ENCODE measurements around the gene CLCN1.

Gene CLCN1

GRCh38 chr7:143385891-143386781, 70.2 kb downstream of the CLCN1 start:
- H3K4me3 ChIP-seq (ENCODE audit: low read depth, low read length) = no peak overlapping the region
- no peak for TF ChIP-seq CTCF (IDR thresholded peaks at IDR 0.05; ENCODE audit: borderline replicate concordance, insufficient read depth, low read depth, low read length)

DNA sequence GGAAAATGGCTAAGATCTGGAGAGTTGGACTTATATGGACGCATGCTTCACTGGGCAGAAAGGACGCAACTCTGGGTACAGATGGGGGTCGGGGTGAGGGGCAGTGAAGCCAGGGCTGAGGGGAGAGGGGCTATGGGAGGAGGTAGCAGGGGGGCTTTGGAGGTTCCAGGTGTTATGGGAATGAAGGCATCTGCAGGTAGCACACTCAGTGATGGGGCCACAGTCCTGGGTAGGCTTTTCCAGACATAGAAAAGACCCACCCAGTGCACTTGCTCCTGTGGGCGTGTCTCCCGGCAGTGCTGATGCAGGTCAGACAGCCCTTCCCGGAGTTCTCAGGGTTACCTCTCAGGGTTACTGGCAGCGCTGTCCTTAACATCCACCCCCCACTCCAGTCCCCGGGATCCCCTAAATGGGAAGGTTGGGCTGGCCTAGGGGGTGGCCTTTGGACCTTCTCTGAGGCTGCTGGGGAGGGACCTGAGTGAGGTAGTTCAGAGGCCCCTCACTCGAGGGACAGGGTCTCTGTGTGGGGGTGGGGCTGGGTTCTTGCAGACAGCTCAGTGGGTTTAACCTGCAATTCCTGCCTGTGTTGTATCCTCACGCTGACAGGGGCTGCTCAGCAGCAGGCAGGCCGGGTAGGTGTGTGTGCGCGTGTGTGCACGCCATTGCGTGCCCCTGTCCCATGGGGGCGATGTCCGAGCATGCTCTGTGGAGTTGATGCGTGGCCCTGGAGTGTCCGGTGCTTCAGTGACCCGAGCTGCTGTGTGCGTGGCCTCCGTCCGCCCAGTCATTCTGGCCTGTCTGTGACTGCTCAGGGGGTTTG, 71.5 kb downstream of the CLCN1 start:
- TF ChIP-seq CTCF (IDR thresholded peaks at IDR 0.05; ENCODE audit: borderline replicate concordance, insufficient read depth, low read depth, low read length) = no peak
- no peak overlapping the region for H3K4me3 ChIP-seq (ENCODE audit: low read depth, low read length)

DNA sequence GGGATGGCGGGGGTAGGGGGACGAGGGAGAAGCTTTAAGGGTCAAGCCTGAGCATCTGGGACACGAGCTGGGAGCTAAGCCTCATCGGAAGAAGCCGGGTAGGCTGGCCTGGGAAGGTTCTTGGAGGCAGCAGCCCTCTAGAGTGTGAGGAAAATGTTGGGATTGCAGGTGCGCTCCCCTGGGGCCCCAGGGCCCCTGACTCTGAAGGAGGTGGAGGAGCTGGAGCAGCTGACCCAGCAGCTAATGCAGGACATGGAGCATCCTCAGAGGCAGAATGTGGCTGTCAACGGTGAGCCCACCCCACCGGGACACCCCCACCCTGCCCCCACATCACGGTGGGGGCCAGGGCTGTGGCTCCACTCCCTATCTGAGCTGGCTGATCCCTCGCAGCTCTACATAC, 72.1 kb downstream of the CLCN1 start:
- no peak for TF ChIP-seq CTCF (IDR thresholded peaks at IDR 0.05; ENCODE audit: borderline replicate concordance, insufficient read depth, low read depth, low read length)
- H3K4me3 ChIP-seq (ENCODE audit: low read depth, low read length) = no peak overlapping the region

- no peak overlapping the region for H3K4me3 ChIP-seq (ENCODE audit: low read depth, low read length)
These were observed 72.7 kb downstream of the CLCN1 start for GRCh38 chr7:143388491-143389101.

GRCh38 chr7:143389316-143390103, 73.6 kb downstream of the CLCN1 start:
- TF ChIP-seq CTCF (IDR thresholded peaks at IDR 0.05; ENCODE audit: borderline replicate concordance, insufficient read depth, low read depth, low read length) = no peak
- no peak overlapping the region for H3K4me3 ChIP-seq (ENCODE audit: low read depth, low read length)

More at GRCh38 chr7:143388491-143389101, 72.7 kb downstream of the CLCN1 start:
- no peak for TF ChIP-seq CTCF (IDR thresholded peaks at IDR 0.05; ENCODE audit: borderline replicate concordance, insufficient read depth, low read depth, low read length)

- no peak for TF ChIP-seq CTCF (IDR thresholded peaks at IDR 0.05; ENCODE audit: borderline replicate concordance, insufficient read depth, low read depth, low read length)
- H3K4me3 ChIP-seq (ENCODE audit: low read depth, low read length) = no peak overlapping the region
These were observed 74.3 kb downstream of the CLCN1 start for GRCh38 chr7:143390104-143390772.

Data from GM12875 (cell line).